HG02642 (cell line): Measurements from ENCODE around the gene ILF3.

Experiments
- ATAC-seq: cut with Tn5 transposase; IDR thresholded peaks from one replicate; pipeline ENCODE4 v1.9.1; 2021; ENCODE audit warnings: mild to moderate bottlenecking; ENCODE audit not compliant: unreplicated experiment, poor library complexity

The ILF3 gene

GRCh38 chr19:10653732-10654609 lies at the start of gene ILF3:
Gene ILF3 (plus strand): TSS chr19:10654346. CDS start chr19:10670606, 16,260 bp downstream.
- ATAC-seq, result peak; percentile 77

- peak; percentile 17 for ATAC-seq
Measured at GRCh38 chr19:10604460-10604980, 49.6 kb upstream of the ILF3 start.

GRCh38 chr19:10611907-10612306 lies 42.2 kb upstream of the ILF3 start:
- no peak for ATAC-seq

- ATAC-seq, result no peak
Measured at GRCh38 chr19:10612499-10613119, 41.5 kb upstream of the ILF3 start.

GRCh38 chr19:10615429-10616023 lies 38.6 kb upstream of the ILF3 start:
- no peak for ATAC-seq

- ATAC-seq, result no peak
Measured at GRCh38 chr19:10617409-10618121, 36.6 kb upstream of the ILF3 start.

GRCh38 chr19:10618846-10619245 lies 35.3 kb upstream of the ILF3 start:
- ATAC-seq, result no peak

- ATAC-seq, result no peak
Measured at GRCh38 chr19:10620786-10621185, 33.4 kb upstream of the ILF3 start.

GRCh38 chr19:10621966-10622365 lies 32.2 kb upstream of the ILF3 start:
- ATAC-seq, result no peak

- ATAC-seq, result no peak
Measured at GRCh38 chr19:10624585-10624984, 29.6 kb upstream of the ILF3 start.

- no peak for ATAC-seq
Measured at GRCh38 chr19:10625003-10625761, 29.0 kb upstream of the ILF3 start, which contains the start of gene SLC44A2. Gene SLC44A2 (plus strand): TSS chr19:10625553. CDS start chr19:10625634, 81 bp downstream.

GRCh38 chr19:10625762-10626138 lies 28.4 kb upstream of the ILF3 start:
- ATAC-seq, result no peak

- ATAC-seq, result no peak
Measured at GRCh38 chr19:10631874-10632273, 22.3 kb upstream of the ILF3 start.

- no peak for ATAC-seq
Measured at GRCh38 chr19:10634430-10634829, 19.7 kb upstream of the ILF3 start.

- ATAC-seq, result no peak
Measured at GRCh38 chr19:10634963-10635362, 19.2 kb upstream of the ILF3 start.

- ATAC-seq, result no peak
Measured at GRCh38 chr19:10636304-10636972, 17.7 kb upstream of the ILF3 start.

- ATAC-seq, result no peak
Measured at GRCh38 chr19:10637894-10638293, 16.3 kb upstream of the ILF3 start.

- ATAC-seq, result no peak
Measured at GRCh38 chr19:10639836-10640235, 14.3 kb upstream of the ILF3 start.

- ATAC-seq, result no peak
Measured at GRCh38 chr19:10640361-10640760, 13.8 kb upstream of the ILF3 start.
